ENCODE data around the gene CATSPER3.

GRCh38 chr5:135058331-135058732, 90.6 kb downstream of the CATSPER3 start:
- no peak for TF ChIP-seq CTCF (IDR thresholded peaks at IDR 0.05; ENCODE audit: poor library complexity, severe bottlenecking)
- TF ChIP-seq POLR2AphosphoS5 (IDR thresholded peaks at IDR 0.05) = no peak
- TF ChIP-seq RAD21 (conservative IDR thresholded peaks at IDR 0.05) = no peak
- no peak for TF ChIP-seq TAF1 (IDR thresholded peaks at IDR 0.05; ENCODE audit: low read depth)
- no peak for TF ChIP-seq EZH2 (IDR thresholded peaks at IDR 0.05; ENCODE audit: borderline replicate concordance, insufficient read depth, low read length, poor library complexity, severe bottlenecking)
- TF ChIP-seq EP300 (conservative IDR thresholded peaks at IDR 0.05; ENCODE audit: poor library complexity, severe bottlenecking) = no peak
- no peak for TF ChIP-seq SMC3 (conservative IDR thresholded peaks at IDR 0.05; ENCODE audit: poor library complexity)
- no peak for TF ChIP-seq MXI1 (conservative IDR thresholded peaks at IDR 0.05; ENCODE audit: poor library complexity, severe bottlenecking)
- no peak for TF ChIP-seq REST (IDR thresholded peaks at IDR 0.05; ENCODE audit: borderline replicate concordance)

Measured in neural cell (in vitro differentiated cells).